IPS-18a (cell line): ENCODE measurements around the gene KCNG2.

Experiments used
- H3K27ac ChIP-seq: one replicate; pipeline ENCODE4 v1.5.1; 2013; ENCODE audit warnings: low read length
- H3K27me3 ChIP-seq: one replicate; pipeline ENCODE4 v1.6.1; 2013; ENCODE audit warnings: mild to moderate bottlenecking, low read length; ENCODE audit not compliant: control insufficient read depth, insufficient read depth
- H3K36me3 ChIP-seq: one replicate; pipeline ENCODE4 v1.6.1; 2013; ENCODE audit warnings: low read depth, low read length; ENCODE audit not compliant: control insufficient read depth
- H3K4me1 ChIP-seq: one replicate; pipeline ENCODE4 v1.6.1; 2013; ENCODE audit warnings: low read depth, low read length; ENCODE audit not compliant: control insufficient read depth
- H3K4me3 ChIP-seq: one replicate; pipeline ENCODE4 v1.5.1; 2013; ENCODE audit warnings: low read length
- H3K9ac ChIP-seq: one replicate; pipeline ENCODE4 v1.6.1; 2013; ENCODE audit warnings: mild to moderate bottlenecking, low read length, moderate library complexity
- H3K9me3 ChIP-seq: one replicate; pipeline ENCODE4 v1.6.1; 2013; ENCODE audit warnings: low read depth, low read length; ENCODE audit not compliant: control insufficient read depth

The KCNG2 gene

DNA sequence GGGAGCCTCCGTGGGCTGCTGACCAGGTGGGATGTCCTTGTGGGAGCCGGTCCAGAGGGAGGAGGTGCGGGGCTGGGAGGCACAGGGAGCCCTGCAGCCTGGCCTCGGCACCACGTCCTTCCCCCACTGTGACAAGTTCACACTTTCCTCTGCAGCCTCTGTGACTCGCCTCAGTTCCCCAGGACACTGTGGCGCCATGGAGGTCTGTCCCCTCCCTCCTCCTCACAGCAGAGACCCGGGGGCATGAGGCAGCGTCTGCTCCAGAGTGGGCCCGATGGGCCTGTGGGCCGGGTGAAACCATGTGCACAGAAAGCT is 27.3 kb upstream of the KCNG2 start:
- H3K36me3 ChIP-seq, result no peaks in the 10 kb centered on the region
- no peak overlapping the region for H3K27ac ChIP-seq
- no peaks in the 10 kb centered on the region for H3K27me3 ChIP-seq
- H3K4me3 ChIP-seq, result no peak overlapping the region
- no peaks in the 10 kb centered on the region for H3K4me1 ChIP-seq
- H3K9me3 ChIP-seq, result peaks cover 2% of the 10 kb centered on the region
- no peak overlapping the region for H3K9ac ChIP-seq

DNA sequence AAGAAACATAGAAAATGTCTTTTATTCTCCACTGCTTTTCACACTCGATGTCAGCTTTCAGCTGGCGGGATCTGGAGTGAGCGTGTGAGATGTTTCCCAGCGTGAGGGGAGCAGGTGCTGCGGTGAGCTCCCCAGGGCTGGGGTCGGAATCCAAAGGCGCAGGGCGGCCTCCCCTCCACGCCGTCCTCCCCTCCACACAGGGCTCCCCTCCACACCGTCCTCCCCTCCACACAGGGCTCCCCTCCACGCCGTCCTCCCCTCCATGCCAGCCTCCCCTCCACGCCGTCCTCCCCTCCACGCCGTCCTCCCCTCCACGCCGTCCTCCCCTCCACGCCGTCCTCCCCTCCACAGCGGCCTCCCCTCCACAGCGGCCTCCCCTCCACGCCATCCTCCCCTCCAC is 26.9 kb upstream of the KCNG2 start:
- Histone ChIP-seq H3K27ac (no peak overlapping the region), H3K9me3 (peaks cover 2% of the 10 kb centered on the region), H3K36me3 (no peaks in the 10 kb centered on the region), H3K4me3 (no peak overlapping the region), H3K4me1 (no peaks in the 10 kb centered on the region), H3K27me3 (no peaks in the 10 kb centered on the region), H3K9ac (no peak overlapping the region)

DNA sequence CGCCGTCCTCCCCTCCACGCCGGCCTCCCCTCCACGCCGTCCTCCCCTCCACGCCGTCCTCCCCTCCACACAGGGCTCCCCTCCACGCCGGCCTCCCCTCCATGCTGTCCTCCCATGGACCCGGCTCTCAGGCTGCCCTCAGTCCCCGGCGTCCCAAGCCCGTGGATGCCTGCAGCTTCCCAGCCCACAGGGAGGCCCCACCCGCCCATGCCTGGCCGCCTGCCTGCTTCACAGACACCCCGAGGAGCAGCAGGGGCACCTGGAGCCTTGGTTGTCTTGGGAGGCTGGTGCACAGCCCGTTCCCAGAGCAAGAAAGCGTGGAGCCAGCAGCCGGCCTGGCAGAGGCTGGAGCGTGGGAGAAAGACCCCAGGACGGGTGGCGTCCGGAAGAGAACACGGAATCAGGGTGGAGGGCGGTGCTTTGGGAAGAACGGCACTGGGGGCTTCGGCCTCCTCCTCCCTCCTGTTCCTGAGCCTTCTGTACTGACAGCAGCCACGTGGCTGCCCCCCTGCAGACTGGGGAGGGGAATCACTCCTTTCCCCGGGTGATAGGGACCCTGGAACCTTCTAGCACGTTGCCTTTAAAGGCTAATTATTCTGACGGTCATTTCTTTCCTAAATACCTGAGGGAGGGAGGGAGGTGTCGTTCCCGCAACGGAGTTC is 26.2 kb upstream of the KCNG2 start:
- H3K4me3 ChIP-seq, result no peak overlapping the region
- no peak overlapping the region for H3K27ac ChIP-seq
- no peaks in the 10 kb centered on the region for H3K36me3 ChIP-seq
- peaks cover 2% of the 10 kb centered on the region for H3K9me3 ChIP-seq
- H3K4me1 ChIP-seq, result no peaks in the 10 kb centered on the region
- H3K9ac ChIP-seq, result no peak overlapping the region
- H3K27me3 ChIP-seq, result no peaks in the 10 kb centered on the region

DNA sequence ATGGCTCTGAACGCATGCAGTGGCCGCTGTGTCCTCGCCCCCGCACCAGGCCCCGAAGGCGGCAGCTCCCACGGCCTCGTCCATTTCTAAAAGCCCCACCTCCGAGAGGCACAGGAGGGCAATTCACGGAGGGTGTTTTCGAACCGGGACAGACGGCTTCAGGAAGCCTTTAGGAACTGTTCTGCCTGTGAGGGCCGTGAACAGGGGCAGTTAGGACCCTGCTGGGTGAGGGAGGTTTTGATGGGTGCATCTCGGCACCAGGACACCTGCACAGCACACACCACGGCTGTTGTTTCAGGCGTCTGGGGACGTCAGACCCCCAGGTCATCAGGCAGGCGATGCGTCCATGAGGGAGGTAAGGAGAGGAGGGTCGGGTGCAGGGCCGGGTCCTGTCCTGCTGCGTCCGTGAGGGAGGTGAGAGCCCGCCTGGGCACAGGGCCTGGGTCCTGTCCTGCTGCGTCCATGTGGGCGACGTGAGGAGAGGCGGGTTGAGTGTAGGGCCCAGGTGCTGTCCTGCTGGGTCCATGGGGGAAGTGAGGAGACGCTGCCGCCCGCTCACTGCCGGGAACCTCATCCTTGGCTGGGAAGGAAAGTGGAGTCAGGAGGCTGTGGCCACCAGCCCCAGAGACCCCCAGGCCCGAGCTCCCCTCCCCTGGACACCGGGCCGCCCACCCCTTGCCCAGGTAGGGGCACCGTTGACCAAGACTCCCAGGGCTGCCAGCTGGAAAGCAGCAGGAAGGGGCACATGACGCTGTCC is 25.5 kb upstream of the KCNG2 start:
- no peak overlapping the region for H3K9ac ChIP-seq
- no peak overlapping the region for H3K27ac ChIP-seq
- no peak overlapping the region for H3K4me3 ChIP-seq
- no peaks in the 10 kb centered on the region for H3K36me3 ChIP-seq
- H3K9me3 ChIP-seq, result peaks cover 2% of the 10 kb centered on the region
- H3K27me3 ChIP-seq, result no peaks in the 10 kb centered on the region
- H3K4me1 ChIP-seq, result no peaks in the 10 kb centered on the region

DNA sequence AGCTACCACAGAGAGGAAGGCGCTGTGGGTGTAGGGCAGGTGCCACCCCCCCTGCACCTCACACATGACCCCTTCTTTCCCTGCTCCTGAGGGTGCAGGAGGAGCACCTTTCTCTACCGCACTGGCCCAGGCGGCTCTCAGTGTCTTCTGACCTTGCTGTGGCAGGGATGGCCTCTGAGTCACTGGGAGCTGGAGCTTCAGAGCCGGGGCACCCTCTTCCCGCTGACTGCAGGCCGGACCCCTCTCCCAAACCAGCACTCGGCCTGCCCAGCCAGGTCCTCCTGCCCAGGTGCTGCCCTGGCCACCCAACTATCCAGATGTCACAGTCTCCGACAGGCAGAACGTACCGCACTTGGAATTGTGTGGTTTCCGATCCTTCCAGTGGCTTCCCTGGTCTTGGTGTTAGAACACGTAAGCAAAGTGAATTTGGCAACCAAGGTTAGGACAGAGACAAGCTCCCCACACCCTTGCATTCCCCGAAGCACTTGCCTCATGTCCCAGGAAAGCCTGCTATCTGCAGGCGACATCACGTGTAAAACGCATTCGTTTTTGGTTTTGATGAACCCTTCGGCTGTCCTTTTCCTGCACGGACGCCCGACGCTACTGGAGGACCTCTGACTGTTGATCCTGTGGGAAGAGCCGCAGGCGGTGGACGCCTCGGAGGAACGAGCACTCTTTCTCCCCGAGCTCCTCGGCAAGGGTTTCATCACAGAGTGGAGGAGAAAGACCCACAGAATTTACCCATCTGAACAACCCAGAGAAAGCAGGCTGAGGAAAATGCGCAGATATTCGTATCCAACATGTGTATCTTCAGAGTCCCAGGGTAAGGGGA is 24.7 kb upstream of the KCNG2 start:
- Histone ChIP-seq H3K4me1 (no peaks in the 10 kb centered on the region), H3K27me3 (no peaks in the 10 kb centered on the region), H3K9me3 (no peaks in the 10 kb centered on the region), H3K4me3 (no peak overlapping the region), H3K9ac (no peak overlapping the region), H3K36me3 (no peaks in the 10 kb centered on the region), H3K27ac (no peak overlapping the region)

DNA sequence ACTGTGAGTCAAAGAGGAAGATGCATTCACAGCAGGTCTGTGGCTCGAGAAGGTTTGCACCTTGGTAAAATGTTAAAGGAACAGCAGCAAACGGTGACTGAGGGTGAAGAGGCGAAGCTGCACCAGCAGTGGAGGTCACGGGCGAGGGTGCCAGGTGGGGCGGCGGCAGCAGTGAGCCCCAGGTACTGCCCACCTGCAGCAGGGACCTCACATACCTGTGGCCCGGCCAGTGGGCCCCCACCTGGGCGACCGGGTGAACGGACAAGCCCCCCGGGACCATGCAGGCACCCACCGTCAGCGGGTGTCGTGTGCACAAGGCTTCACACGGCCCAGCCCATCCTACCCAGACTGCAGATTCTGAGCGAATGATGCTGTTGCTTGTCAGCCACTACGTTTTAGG is 23.6 kb upstream of the KCNG2 start:
- H3K9me3 ChIP-seq, result no peaks in the 10 kb centered on the region
- no peak overlapping the region for H3K9ac ChIP-seq
- no peaks in the 10 kb centered on the region for H3K4me1 ChIP-seq
- H3K27ac ChIP-seq, result no peak overlapping the region
- no peak overlapping the region for H3K4me3 ChIP-seq
- no peaks in the 10 kb centered on the region for H3K27me3 ChIP-seq
- no peaks in the 10 kb centered on the region for H3K36me3 ChIP-seq

DNA sequence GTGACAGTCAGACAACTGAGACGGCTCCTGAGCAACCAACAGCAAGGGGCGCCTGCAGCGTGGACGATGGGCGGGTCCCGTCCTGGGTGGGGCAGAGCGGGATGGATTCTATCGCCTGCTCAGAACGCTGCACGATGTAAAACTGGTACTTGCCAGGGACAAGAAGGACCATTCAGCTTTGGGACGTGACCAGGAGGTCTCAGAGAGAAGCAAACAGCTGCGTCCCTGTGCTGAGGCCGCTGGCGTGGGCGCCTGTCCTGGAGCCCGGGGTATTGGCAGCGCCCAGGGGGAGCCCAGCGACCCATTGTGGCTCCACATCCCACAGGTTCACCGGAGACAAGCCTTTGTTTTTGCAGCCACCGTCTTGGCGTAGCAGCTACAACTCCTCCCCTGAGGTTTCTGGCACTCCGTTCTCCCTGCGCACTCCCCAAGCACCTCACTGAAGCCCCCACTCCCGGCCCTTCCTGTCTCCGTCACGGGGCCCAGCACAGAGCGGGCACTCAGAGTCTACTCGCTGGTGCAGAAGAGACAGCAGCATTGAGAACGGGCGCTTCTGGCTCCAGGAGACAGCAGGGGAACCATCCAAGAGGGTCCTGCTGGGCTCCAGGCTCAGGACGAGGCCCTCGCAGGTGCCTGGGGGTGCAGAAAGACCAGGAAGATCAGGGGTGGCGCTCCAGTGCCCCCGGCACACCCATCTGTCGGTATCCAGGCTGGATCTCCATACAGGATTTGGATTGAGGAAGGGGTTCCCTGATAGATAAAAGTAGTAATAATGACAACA is 22.1 kb upstream of the KCNG2 start:
- H3K27ac ChIP-seq, result no peak overlapping the region

DNA sequence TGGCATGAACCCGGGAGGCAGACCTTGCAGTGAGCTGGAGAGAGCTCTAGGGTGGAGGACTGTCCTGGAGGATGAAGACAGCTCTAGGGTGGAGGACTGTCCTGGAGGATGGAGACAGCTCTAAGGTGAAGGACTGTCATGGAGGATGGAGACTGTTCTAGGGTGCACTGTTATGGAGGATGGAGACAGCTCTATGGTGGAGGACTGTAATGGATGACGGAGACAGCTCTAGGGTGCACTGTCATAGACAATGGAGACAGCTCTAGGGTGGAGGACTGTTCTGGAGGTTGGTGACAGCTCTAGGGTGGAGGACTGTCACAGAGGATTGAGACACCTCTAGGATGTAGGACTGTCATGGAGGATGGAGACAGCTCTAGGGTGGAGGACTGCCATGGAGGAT is 21.1 kb upstream of the KCNG2 start:
- Histone ChIP-seq H3K4me1 (no peaks in the 10 kb centered on the region), H3K27ac (no peak overlapping the region), H3K36me3 (no peaks in the 10 kb centered on the region), H3K27me3 (no peaks in the 10 kb centered on the region), H3K4me3 (no peak overlapping the region), H3K9me3 (no peaks in the 10 kb centered on the region), H3K9ac (no peak overlapping the region)

More for the DNA sequence above, 22.1 kb upstream of the KCNG2 start:
- H3K4me1 ChIP-seq, result no peaks in the 10 kb centered on the region
- no peak overlapping the region for H3K4me3 ChIP-seq
- no peak overlapping the region for H3K9ac ChIP-seq
- H3K27me3 ChIP-seq, result no peaks in the 10 kb centered on the region
- no peaks in the 10 kb centered on the region for H3K36me3 ChIP-seq
- no peaks in the 10 kb centered on the region for H3K9me3 ChIP-seq

DNA sequence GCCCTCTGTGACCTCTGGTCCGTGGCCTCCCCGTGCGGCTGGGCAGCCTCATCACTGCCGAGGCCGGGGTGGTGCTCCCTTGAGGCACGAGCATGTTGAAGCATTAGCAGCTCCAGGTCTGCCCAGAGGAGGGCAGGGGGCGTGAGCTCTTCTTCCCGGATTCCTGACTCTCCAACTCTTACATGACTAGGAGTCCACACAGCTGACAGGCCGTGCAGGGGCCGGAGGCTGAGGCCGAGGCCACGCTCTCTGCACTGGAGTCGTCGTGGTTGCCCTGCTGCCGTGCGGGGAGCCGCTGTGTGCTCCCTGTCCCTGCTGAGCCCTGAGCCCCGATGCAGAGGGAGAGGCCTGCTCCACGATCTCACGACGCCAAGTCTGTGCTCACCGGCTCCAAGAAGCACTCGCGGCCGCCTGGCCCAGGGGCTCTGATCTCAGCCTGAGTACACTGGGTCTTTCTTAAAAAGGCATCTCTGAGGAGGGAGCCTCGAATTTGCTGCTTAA is 19.4 kb upstream of the KCNG2 start:
- Histone ChIP-seq H3K27ac (no peak overlapping the region), H3K9me3 (no peaks in the 10 kb centered on the region), H3K9ac (no peak overlapping the region), H3K36me3 (no peaks in the 10 kb centered on the region), H3K4me1 (no peaks in the 10 kb centered on the region), H3K27me3 (no peaks in the 10 kb centered on the region), H3K4me3 (no peak overlapping the region)

DNA sequence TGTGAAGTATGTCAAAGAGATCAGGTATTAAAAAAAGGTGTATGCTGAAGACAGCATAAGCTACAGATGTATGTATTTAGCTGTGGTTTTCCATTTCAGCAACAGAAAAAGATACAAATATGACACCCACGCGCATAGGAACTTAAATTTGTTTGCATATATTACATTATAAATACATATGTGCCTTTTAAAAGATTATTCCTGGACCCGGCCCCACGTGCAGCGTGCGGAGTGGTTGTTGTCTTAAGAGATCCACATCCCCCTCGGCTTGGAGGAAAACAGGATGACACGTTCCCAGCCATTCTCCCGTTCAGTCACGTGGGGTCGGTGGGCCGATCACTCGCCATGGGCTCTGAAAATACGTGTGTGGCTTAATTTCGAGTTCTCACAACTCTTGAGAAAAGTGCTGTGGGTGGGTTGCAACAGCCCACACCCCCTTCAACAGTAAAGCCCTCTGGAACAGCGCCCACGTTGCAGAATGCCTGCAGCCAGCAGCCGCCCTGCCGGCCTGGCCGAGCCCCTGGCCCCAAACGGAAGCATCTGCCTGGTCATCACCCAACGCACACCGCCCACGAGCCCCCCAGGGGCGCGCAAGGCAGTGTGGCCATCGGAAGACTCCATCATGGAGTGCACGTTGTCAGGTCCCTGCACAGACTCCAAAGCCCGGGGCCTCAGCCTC is 18.6 kb upstream of the KCNG2 start:
- Histone ChIP-seq H3K27ac (no peak overlapping the region), H3K9ac (no peak overlapping the region), H3K27me3 (no peaks in the 10 kb centered on the region), H3K4me1 (no peaks in the 10 kb centered on the region), H3K36me3 (no peaks in the 10 kb centered on the region), H3K4me3 (no peak overlapping the region), H3K9me3 (no peaks in the 10 kb centered on the region)
